ENCODE data around the gene SFSWAP.

SFSWAP gene

DNA sequence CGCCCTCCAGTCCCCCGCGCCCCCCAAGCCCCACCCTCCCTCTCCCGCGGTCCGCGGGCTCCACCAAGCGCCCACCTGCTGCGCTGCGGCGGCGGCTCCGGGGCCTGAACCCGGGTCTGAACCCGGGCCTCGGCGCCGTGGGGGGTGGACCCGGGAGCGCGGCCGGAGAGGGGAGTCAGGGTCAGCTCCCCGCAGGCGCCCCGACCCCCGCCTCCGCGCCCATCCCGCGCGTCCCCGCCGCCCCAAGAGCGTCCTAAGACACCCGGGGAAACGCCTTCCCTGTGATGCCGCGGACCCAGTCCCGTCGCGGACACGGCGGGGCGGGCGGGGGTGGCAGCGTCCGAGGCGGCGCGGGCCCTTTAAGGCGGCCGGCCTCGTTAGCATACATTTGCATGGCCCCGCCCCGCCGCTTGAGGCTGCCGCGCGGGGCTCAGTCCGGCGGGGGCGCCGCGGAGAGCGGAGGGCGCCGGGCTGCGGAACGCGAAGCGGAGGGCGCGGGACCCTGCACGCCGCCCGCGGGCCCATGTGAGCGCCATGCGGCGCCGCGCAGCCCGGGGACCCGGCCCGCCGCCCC lies 117.2 kb downstream of the SFSWAP start, which contains the start of gene MMP17:
TSS of gene MMP17 (plus strand) at position 433 of the 574 bp plus-strand sequence. CDS start at position 535, 102 bp downstream.
- Mint-ChIP-seq H3K27ac (no peak within 1 kb of the TSS), H3K4me1 (no peaks in the 10 kb centered on the region), H3K4me3 (peak within 1 kb of the TSS; percentile 69 to 76 (median 73)), H3K36me3 (ENCODE audit: low read depth) (no peaks in the 10 kb centered on the region), H3K27me3 (ENCODE audit: low read depth) (peaks cover 72% of the 10 kb centered on the region), H3K9me3 (no peaks in the 10 kb centered on the region)
- TF ChIP-seq, protein P1, sequence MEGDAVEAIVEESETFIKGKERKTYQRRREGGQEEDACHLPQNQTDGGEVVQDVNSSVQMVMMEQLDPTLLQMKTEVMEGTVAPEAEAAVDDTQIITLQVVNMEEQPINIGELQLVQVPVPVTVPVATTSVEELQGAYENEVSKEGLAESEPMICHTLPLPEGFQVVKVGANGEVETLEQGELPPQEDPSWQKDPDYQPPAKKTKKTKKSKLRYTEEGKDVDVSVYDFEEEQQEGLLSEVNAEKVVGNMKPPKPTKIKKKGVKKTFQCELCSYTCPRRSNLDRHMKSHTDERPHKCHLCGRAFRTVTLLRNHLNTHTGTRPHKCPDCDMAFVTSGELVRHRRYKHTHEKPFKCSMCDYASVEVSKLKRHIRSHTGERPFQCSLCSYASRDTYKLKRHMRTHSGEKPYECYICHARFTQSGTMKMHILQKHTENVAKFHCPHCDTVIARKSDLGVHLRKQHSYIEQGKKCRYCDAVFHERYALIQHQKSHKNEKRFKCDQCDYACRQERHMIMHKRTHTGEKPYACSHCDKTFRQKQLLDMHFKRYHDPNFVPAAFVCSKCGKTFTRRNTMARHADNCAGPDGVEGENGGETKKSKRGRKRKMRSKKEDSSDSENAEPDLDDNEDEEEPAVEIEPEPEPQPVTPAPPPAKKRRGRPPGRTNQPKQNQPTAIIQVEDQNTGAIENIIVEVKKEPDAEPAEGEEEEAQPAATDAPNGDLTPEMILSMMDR (IDR thresholded peaks at IDR 0.05; ENCODE audit: unreplicated experiment in 3 of 3), result peak in 2 of 3 experiments; percentile 12 to 13

DNA sequence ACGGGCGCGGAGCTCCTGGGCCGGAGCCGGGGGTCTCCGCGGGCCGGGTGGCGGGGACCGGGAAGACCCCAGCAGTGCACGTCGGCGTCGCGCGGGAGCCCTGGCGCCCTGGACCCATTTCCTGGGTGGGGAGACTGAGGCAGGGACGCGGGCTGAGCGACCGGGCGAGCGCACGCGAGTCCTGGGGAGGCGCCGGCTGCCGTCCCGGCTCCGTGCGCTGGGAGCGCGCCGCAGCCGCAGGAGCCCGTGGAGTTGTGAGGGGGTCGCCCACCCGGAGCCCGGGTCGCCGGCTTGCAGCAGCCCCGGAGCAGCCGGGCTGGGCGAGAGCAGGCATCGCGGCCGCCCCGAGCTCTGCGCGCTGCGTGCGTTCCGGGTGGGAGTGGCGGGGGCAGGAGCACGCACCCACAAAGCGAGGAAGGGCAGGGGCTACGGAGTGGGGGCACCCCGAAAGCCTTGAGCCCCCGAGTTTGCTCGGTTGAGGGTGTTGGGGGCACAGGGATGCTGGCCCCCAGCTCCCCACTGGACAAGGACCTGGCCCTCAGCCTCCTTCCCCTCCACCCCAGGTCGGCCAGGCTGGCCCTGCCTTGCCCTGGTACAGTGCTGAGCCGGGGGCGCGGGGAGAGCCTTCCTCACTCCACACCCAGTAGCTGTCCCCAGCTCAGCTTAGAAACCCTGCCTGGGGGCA lies 117.9 kb downstream of the SFSWAP start:
- Mint-ChIP-seq H3K36me3 (ENCODE audit: low read depth) (no peaks in the 10 kb centered on the region), H3K27me3 (ENCODE audit: low read depth) (peaks cover 79% of the 10 kb centered on the region), H3K9me3 (no peaks in the 10 kb centered on the region), H3K27ac (no peak overlapping the region), H3K4me3 (peak overlapping the region; percentile 69 to 76 (median 73)), H3K4me1 (no peaks in the 10 kb centered on the region)
- TF ChIP-seq, protein P1 (IDR thresholded peaks at IDR 0.05; ENCODE audit: unreplicated experiment in 3 of 3), result no peak

DNA sequence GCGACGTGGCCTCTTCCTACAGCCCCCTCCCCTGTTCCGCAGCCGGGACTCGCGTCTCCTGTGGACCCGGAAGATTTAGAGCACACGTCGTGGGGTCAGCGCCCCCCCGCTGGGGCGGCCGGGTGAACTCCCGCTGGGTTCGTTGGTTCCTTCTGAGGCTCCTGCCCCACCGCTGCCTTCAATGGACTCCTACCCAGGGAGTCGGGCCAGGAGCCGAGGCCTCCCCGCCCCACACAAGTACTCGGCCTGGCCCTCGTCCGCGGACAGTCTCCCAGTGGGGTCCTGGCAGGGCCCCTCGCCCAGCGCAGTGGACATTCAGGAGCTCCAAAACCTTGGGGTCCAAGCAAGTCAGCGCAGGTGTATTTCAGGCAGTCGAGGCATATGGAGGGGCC lies 118.5 kb downstream of the SFSWAP start:
- Mint-ChIP-seq H3K4me3 (peak overlapping the region; percentile 69 to 76 (median 73)), H3K4me1 (no peaks in the 10 kb centered on the region), H3K9me3 (no peaks in the 10 kb centered on the region), H3K27me3 (ENCODE audit: low read depth) (peaks cover 79% of the 10 kb centered on the region), H3K36me3 (ENCODE audit: low read depth) (no peaks in the 10 kb centered on the region), H3K27ac (no peak overlapping the region)
- TF ChIP-seq, protein P1 (IDR thresholded peaks at IDR 0.05; ENCODE audit: unreplicated experiment in 3 of 3), result no peak

DNA sequence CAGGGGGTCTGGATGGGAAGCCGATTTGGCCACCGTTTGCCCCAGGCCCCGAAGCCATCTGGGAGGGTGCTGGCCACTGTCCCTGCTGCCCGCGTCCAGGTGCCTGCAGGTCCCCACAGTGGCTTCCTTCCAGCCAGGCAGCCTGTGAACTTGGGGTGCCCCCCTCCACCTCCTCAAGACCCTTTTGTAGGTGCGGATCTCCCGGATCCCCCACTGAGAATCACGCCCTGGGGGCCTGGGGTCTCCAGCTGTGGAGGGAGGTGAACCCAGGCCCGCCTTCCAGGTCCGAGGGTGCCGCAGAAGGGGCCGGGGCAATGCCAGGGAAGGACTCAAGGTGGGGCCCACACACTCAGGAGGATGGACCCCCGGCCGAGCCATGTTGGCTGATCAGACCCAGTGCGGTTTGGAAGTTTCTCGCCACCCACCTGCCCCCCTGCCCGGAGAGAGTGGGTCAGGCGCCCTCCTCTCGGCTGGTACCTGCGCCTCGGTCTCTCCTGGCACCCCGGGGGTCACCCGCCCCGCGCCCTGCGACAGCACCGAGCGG lies 119.0 kb downstream of the SFSWAP start:
- Mint-ChIP-seq H3K36me3 (ENCODE audit: low read depth) (no peaks in the 10 kb centered on the region), H3K9me3 (no peaks in the 10 kb centered on the region), H3K27me3 (ENCODE audit: low read depth) (peaks cover 75% of the 10 kb centered on the region), H3K27ac (no peak overlapping the region), H3K4me3 (peak overlapping the region in 1 of 3 experiments; percentile 76), H3K4me1 (no peaks in the 10 kb centered on the region)
- TF ChIP-seq, protein P1 (IDR thresholded peaks at IDR 0.05; ENCODE audit: unreplicated experiment in 3 of 3), result no peak

DNA sequence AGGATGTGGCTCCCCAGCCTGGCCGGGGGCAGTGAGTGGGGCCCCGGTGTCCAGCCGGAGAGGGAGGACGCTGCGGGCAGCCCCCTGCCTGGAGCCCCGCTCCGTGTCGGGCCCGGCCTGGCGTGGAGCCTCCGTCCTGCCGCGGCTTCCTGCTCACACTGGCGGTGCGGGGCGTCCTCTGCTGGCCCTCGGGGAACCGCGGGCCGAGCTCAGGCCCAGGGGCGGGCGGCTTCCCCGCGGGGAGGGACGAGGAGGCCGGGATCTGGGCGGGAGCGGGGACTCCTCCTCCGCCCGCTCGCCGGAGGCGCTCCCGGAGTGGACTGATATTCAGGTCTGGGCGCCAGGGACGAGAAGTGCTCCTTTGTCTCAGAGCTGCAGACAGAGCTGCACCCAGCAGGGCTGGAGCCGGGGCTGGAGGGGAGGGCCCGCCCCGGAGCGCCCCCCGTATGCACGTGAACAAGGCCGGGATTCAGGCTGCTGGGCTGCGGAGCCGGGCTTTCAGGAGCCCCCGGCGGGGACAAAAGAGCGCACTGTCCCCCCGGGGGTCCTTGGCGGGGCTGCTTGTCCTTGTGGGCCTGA lies 119.5 kb downstream of the SFSWAP start:
- no peaks in the 10 kb centered on the region for H3K4me1 Mint-ChIP-seq
- peak overlapping the region; percentile 70 to 75 (median 71) for H3K4me3 Mint-ChIP-seq
- H3K36me3 Mint-ChIP-seq (ENCODE audit: low read depth), result no peaks in the 10 kb centered on the region
- H3K27me3 Mint-ChIP-seq (ENCODE audit: low read depth), result peaks cover 74% of the 10 kb centered on the region
- no peaks in the 10 kb centered on the region for H3K9me3 Mint-ChIP-seq
- no peak overlapping the region for H3K27ac Mint-ChIP-seq
- TF ChIP-seq, protein P1 (IDR thresholded peaks at IDR 0.05; ENCODE audit: unreplicated experiment in 3 of 3), result peak; percentile 46 to 61 (median 54)
